Smooth muscle cell (in vitro differentiated cells): ENCODE results near the gene HORMAD2. TPM values are rescaled to one million over a fixed set of nuclear protein-coding genes. Genes with fewer than 3 reads are reported as not detected.

Source experiments
- DNase-seq: peaks from one replicate; lab custom pipeline; 2025; ENCODE audit not compliant: unreplicated experiment; lab: John Stamatoyannopoulos, UW
- H2AFZ ChIP-seq: fragments of 200-600 bp; sonication (generic); 2 replicates; pipeline ENCODE4 v1.6.0; 2016; ENCODE audit warnings: antibody characterized with exemption, low read depth, mild to moderate bottlenecking
- H3F3A ChIP-seq: fragments of 200-600 bp; sonication (generic); 2 replicates; pipeline ENCODE4 v1.6.0; 2017; ENCODE audit warnings: antibody characterized with exemption, low read depth
- H3K27ac ChIP-seq: fragments of 200-600 bp; sonication (generic); 2 replicates; pipeline ENCODE4 v1.5.1; 2016; ENCODE audit warnings: low read depth, mild to moderate bottlenecking
- H3K27me3 ChIP-seq: fragments of 200-600 bp; sonication (generic); 2 replicates; pipeline ENCODE4 v1.6.1; 2016; ENCODE audit warnings: low read depth, mild to moderate bottlenecking
- H3K36me3 ChIP-seq: fragments of 200-600 bp; sonication (generic); 2 replicates; pipeline ENCODE4 v1.5.1; 2016; ENCODE audit warnings: low read depth
- H3K4me1 ChIP-seq: fragments of 200-600 bp; sonication (generic); 2 replicates; pipeline ENCODE4 v1.5.1; 2016; ENCODE audit warnings: low read depth
- H3K4me2 ChIP-seq: fragments of 200-600 bp; sonication (generic); 2 replicates; pipeline ENCODE4 v1.6.0; 2016; ENCODE audit warnings: mild to moderate bottlenecking
- H3K4me3 ChIP-seq: fragments of 200-600 bp; sonication (generic); 2 replicates; pipeline ENCODE4 v1.5.1; 2016; ENCODE audit warnings: mild to moderate bottlenecking
- H3K79me2 ChIP-seq: fragments of 200-600 bp; sonication (generic); 2 replicates; pipeline ENCODE4 v1.6.0; 2016; ENCODE audit warnings: low read depth, mild to moderate bottlenecking
- H3K9ac ChIP-seq: fragments of 200-600 bp; sonication (generic); 2 replicates; pipeline ENCODE4 v1.6.0; 2016; ENCODE audit warnings: low read depth
- H3K9me3 ChIP-seq: fragments of 200-600 bp; sonication (generic); replicated peaks from 2 replicates; pipeline ENCODE4 v1.5.1; 2016; ENCODE audit warnings: low read depth
- H4K20me1 ChIP-seq: fragments of 200-600 bp; sonication (generic); 2 replicates; pipeline ENCODE4 v1.6.0; 2016; ENCODE audit warnings: low read depth
- WGBS: methylation state at CpG from one replicate; pipeline ENCODE4 v1.1.7; 2016; ENCODE audit warnings: low lambda C conversion rate; 5-methylcytosine and 5-hydroxymethylcytosine counted together
- polyA plus RNA-seq: library from polyadenylated mRNA; unstranded; fragments of >200 nt; fragmentation: Nextera tagmentation; extraction: Ambion mirVana; gene quantifications from 2 replicates; pipeline ENCODE4 v1.2.1, GENCODE V29; 2016
- total RNA-seq: library from RNA; depleted of rRNA; stranded (reverse); fragments of >200 nt; gene quantifications from 2 replicates; pipeline ENCODE4 v1.2.3, GENCODE V29; 2014
- TF ChIP-seq, protein P1 (sequence below): fragments of 200-600 bp; sonication (generic); IDR thresholded peaks from 2 replicates; pipeline ENCODE4 v1.5.1; 2017; ENCODE audit warnings: borderline replicate concordance, mild to moderate bottlenecking, antibody characterized with exemption; ENCODE audit not compliant: insufficient read depth, poor library complexity, severe bottlenecking

HORMAD2 gene
- total and polyA plus RNA-seq, 2 experiments from 2014 or later, result 1.4 TPM; not detected in 1

DNA sequence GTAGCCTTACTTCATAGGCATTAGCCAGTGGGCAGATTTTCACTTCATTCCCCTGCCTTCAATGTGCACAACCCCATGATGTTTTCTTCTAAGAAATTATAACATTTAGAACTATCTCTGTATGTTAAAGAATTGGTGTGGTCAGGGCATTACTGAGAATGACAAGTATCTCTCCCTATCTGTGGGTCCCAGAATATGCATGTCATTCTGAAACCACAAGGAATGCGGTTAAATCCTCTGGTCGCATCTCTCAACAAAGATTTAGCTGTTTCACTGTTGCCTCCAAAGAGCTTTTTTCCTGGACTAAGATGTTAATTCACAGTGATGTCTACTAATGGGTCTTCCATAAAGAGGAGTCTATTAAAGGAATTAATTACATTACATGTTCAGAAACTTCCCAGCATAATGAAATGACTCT lies 103.6 kb downstream of the HORMAD2 start:
- H4K20me1 ChIP-seq, result no peaks in the 10 kb centered on the region
- TF ChIP-seq, protein P1, sequence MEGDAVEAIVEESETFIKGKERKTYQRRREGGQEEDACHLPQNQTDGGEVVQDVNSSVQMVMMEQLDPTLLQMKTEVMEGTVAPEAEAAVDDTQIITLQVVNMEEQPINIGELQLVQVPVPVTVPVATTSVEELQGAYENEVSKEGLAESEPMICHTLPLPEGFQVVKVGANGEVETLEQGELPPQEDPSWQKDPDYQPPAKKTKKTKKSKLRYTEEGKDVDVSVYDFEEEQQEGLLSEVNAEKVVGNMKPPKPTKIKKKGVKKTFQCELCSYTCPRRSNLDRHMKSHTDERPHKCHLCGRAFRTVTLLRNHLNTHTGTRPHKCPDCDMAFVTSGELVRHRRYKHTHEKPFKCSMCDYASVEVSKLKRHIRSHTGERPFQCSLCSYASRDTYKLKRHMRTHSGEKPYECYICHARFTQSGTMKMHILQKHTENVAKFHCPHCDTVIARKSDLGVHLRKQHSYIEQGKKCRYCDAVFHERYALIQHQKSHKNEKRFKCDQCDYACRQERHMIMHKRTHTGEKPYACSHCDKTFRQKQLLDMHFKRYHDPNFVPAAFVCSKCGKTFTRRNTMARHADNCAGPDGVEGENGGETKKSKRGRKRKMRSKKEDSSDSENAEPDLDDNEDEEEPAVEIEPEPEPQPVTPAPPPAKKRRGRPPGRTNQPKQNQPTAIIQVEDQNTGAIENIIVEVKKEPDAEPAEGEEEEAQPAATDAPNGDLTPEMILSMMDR, result no peak
- H3K79me2 ChIP-seq, result no peaks in the 10 kb centered on the region
- 3% methylated on average over 2 of the region's 2 CpGs for WGBS
- H3K36me3 ChIP-seq, result no peaks in the 10 kb centered on the region
- peak overlapping the region; percentile 91 for H3K27ac ChIP-seq
- no peak for DNase-seq
- H3F3A ChIP-seq, result peaks cover 10% of the 10 kb centered on the region
- peak overlapping the region; percentile 62 for H3K4me2 ChIP-seq
- H3K9ac ChIP-seq, result peak overlapping the region; percentile 61
- no peaks in the 10 kb centered on the region for H3K9me3 ChIP-seq
- H3K4me3 ChIP-seq, result no peak overlapping the region
- H2AFZ ChIP-seq, result no peak overlapping the region
- peaks cover 10% of the 10 kb centered on the region for H3K4me1 ChIP-seq
- H3K27me3 ChIP-seq, result no peaks in the 10 kb centered on the region

- 41% methylated on average over 5 of the region's 5 CpGs for WGBS
- Histone ChIP-seq H3K36me3 (no peaks in the 10 kb centered on the region), H3K27me3 (no peaks in the 10 kb centered on the region), H3K9ac (peak overlapping the region; percentile 40), H3K4me1 (peaks cover 10% of the 10 kb centered on the region), H2AFZ (no peak overlapping the region), H3K9me3 (no peaks in the 10 kb centered on the region), H3F3A (peaks cover 10% of the 10 kb centered on the region), H3K27ac (peak overlapping the region; percentile 91), H4K20me1 (no peaks in the 10 kb centered on the region), H3K79me2 (no peaks in the 10 kb centered on the region), H3K4me3 (no peak overlapping the region), H3K4me2 (peak overlapping the region; percentile 62)
- DNase-seq, result no peak
- TF ChIP-seq, protein P1, result no peak
These were observed 104.9 kb downstream of the HORMAD2 start for GRCh38 chr22:30185129-30185528.

DNA sequence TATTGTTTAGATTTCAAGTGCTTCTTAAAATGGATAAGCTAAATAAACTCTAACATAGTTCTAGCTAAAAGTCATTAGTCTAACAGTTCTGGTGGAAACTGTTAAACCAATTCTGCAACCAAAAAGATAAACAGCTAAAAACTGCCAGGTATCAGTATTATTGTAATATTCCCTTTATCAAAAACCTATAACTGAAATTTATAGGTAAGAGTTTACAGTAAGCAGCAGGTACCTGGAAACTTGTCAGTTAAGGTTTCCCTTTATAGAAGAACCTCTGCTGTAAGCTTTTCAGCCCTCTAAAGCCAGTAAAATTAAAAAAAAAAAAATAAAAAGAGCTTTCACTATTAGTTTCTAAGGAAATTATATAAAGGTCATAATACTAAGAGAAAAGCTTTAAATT lies 105.3 kb downstream of the HORMAD2 start:
- DNase-seq, result no peak
- TF ChIP-seq, protein P1, result no peak
- Histone ChIP-seq H2AFZ (no peak overlapping the region), H3K36me3 (no peaks in the 10 kb centered on the region), H3K27ac (peak overlapping the region; percentile 91), H3F3A (peaks cover 10% of the 10 kb centered on the region), H3K27me3 (no peaks in the 10 kb centered on the region), H3K4me1 (peaks cover 10% of the 10 kb centered on the region), H3K9me3 (no peaks in the 10 kb centered on the region), H3K79me2 (no peaks in the 10 kb centered on the region), H4K20me1 (no peaks in the 10 kb centered on the region), H3K9ac (peak overlapping the region; percentile 40), H3K4me3 (no peak overlapping the region), H3K4me2 (no peak overlapping the region)

GRCh38 chr22:30186041-30186440 lies 105.8 kb downstream of the HORMAD2 start:
- no peak overlapping the region for H3K9ac ChIP-seq
- TF ChIP-seq, protein P1, result no peak
- H3K9me3 ChIP-seq, result no peaks in the 10 kb centered on the region
- DNase-seq, result no peak
- peaks cover 10% of the 10 kb centered on the region for H3K4me1 ChIP-seq
- H3K27ac ChIP-seq, result peak overlapping the region; percentile 91
- no peaks in the 10 kb centered on the region for H3K36me3 ChIP-seq
- H3F3A ChIP-seq, result peaks cover 10% of the 10 kb centered on the region
- H3K4me3 ChIP-seq, result no peak overlapping the region
- H2AFZ ChIP-seq, result no peak overlapping the region
- H3K27me3 ChIP-seq, result no peaks in the 10 kb centered on the region
- no peak overlapping the region for H3K4me2 ChIP-seq
- no peaks in the 10 kb centered on the region for H4K20me1 ChIP-seq
- H3K79me2 ChIP-seq, result no peaks in the 10 kb centered on the region
